HG02588 (cell line): ENCODE measurements around the gene DDI1.
A peak's percentile ranks its signal among the peaks of the same experiment; 100 is the strongest.

Source experiments
- ATAC-seq: cut with Tn5 transposase; IDR thresholded peaks from one replicate; pipeline ENCODE4 v1.9.1; 2021; ENCODE audit warnings: mild to moderate bottlenecking, moderate library complexity; ENCODE audit not compliant: unreplicated experiment

The DDI1 gene

DNA sequence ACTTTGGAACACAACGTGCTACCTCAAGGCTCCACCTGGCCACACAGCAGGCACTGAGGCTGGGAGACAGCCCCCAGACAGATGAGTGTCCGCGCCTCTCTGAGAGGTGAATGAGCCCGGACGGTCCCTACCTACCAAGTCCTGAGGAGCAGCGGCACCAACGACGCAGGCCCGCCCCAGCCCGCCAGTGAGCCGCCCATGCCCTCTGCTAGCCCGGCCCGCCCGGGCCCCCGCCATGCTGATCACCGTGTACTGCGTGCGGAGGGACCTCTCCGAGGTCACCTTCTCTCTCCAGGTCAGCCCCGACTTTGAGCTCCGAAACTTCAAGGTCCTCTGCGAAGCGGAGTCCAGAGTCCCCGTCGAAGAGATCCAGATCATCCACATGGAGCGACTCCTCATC is at the start of gene DDI1:
DDI1 (plus strand) TSS at position 53 of the 400 bp plus-strand sequence; CDS start at position 236, 183 bp downstream.
- no peak for ATAC-seq

DNA sequence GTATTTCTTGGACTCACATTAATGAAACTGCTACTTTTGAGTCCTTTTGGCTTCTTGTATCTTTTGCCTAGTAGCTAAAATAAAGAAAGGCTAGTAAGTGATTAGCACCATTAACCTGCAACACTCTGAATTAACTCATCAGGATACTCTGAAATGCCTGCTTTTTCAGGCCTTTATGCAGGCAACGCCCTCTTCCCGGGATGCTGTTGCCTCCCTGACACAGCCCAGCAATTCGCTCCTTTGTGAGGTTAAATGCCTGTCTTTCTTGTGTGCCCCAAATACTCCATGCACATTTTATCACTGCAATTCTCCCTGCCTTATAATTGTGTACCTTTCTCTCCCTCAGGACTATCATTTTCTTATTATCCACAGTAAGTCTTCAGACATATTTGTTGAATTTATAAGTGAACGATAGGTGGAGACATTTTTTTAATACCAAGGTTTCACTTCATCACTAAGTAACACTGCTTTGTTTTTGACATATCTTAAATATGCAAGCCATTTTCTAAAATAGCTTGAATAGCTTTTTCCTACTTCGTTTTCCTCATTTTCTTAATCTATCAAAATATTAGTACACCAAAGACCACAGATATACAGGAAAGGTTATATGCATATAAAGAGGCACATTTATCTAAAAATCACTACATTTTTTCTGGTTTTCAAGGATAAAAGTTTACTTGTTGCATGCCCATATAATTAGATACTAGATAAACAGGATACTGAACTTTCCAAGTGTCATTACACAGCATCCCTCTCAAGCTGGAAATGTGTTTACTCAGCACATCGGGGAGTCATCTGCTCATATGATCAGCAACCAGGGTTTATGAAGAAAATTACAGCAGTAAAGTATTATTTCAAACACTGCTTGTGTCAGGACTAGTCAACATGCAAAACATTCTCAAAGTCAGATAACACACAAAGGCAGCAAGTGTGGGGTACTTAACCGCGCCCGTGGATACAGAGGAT is 48.5 kb upstream of the DDI1 start:
- no peak for ATAC-seq

DNA sequence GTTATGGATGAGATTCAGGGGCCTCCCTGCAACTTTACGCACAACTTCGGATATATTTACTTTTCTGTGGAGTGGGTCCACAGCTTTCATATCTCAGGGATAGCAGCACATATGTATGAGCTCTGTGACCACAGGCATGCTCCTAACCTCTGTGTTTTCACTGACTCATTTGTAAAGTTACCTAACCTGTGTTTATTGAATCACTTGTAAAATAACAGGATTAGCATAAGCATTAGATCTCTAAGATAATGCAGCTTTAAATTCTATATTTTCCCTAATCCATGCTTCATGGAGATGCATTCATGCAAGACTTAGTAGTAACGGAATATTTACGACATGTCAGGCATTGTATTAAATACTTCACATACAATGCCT is 47.9 kb upstream of the DDI1 start:
- no peak for ATAC-seq

DNA sequence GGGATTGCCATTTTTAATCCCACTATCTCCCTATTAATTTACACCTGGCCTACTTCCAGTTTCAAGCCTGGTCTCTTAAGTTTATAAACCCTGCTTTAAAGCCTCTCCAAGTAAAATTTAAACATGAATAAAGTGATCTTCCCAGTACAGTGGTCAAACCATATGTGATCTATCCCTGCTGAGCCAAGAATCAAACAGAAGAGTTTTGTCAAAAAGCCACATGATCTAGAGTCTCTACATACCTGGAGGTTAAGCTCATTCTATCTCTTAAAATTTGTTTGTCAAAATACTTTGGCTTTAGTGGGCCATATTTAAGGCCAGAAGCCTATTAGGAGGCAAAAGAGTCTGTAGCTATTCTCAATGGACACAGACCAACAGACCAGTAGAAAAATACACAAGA is 42.9 kb upstream of the DDI1 start:
- no peak for ATAC-seq

DNA sequence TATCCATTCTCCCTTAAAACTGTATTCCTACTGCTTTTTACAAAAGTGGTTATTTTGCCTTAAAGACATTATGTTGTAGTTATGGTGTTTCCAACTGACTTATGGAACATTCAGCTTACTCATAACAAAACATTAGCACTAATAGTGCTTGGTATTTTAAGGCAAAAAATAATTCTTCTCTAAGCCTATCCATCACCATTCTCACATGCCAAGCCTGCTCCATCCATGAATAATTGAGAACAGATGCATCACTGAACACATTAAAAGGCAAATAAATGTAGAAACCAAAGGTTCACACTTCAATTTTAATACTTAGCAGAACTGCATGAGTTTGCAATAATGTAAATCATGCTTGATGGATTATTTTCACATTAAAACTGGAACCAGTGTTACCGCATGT is 42.3 kb upstream of the DDI1 start:
- no peak for ATAC-seq

DNA sequence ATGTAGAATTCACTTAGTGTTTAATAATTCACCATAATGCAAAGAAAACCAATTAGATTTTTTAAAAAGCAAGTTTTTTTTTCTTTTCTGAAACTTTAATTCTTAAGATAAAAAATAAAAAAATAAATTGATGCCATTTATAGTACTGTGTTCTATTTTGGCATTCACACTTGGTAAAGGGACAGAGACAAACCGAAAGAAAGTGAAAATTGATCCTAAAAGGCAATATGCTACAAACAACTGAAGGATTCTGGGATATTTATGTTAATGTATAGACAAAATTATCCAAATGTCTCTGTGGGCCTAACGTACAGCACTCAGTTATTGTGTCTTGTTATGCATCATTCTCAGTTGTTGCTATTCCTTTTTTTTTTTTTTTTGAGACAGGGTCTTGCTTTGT is 41.9 kb upstream of the DDI1 start:
- ATAC-seq = no peak

DNA sequence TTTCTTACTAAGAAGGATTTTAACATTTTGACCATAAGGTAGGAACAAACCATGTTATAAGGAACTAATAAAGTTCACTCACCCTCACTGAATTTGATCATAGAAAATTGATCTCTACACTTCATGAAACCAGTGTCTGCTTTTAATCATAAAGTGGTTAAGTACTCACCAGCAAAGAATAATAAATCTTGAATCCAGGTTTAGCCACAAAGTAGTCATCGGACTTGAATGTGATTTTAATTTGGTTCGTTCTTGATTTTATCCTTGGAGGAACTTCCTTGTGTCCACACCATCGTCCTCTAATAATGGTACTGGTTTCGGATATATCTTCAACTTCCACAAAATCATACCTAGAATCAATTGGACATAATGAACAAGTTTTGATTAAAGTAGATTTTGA is 40.5 kb upstream of the DDI1 start:
- no peak for ATAC-seq

DNA sequence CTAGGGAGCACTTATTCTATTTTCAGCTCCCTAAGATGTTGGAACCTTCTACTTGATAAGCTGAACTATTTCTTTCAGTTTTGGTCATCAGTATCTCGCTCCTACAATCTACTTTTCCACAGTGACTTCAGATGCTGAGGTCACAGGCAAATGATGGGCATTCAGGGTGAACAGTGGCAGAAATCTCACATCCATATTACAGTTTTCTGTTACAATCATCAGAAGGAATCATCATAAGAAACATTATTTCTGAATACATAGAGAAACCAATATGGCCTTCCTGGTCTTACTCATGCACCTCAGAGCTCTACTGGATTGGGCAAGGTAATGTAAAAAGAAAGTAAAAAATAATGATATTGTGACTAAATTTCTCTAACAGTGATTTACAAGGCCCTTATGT is 39.4 kb upstream of the DDI1 start:
- peak; percentile 82 for ATAC-seq

DNA sequence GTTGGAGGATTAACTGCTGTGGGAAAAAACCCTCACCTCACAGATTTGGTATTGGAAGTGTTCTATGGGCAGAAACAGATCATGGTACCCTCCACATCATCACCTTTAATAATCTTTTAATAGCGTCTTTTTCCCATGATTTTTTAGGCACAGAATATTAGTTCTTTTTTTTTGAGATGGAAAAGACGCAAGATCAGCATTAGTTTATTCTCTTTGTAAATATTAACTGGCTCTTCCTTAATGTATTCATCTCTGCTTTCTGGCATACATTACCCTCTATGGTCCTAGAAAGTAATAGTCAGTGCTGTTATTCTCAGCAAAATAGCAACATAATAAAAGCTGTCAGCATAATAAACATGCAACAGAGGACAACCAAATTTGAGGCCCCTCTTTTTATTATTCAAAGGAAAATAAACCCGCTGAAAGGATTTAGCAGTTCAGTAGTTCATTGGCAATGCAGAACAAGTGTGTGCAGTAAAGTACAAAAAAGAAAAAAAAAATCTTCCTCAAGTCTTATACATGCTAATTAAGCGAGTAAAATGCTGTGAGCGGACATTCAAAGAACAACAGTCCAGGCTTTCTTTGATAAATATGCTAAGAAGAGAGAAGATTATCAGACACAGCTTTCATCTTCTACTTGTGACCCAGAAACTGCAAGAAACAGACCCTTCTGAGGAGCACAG is 37.5 kb upstream of the DDI1 start:
- no peak for ATAC-seq

DNA sequence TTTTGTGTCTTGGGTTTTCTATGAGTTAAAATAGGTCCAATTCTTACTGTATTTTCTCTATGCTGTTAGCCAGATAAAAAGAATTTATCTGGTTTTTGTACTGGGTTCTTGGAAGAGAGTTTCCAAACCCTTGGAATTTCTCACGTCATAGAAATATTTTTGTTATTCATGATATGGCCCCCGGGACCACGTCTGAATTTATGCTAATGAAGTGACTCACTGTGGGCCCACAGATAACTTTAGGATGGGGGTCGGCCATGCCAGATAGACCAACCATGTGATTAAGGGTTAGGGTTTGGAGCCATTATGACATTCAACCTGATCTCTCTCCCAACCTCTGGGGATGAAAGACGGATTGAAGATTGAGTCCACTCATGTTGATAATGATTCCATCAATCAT is 35.6 kb upstream of the DDI1 start:
- ATAC-seq = no peak

DNA sequence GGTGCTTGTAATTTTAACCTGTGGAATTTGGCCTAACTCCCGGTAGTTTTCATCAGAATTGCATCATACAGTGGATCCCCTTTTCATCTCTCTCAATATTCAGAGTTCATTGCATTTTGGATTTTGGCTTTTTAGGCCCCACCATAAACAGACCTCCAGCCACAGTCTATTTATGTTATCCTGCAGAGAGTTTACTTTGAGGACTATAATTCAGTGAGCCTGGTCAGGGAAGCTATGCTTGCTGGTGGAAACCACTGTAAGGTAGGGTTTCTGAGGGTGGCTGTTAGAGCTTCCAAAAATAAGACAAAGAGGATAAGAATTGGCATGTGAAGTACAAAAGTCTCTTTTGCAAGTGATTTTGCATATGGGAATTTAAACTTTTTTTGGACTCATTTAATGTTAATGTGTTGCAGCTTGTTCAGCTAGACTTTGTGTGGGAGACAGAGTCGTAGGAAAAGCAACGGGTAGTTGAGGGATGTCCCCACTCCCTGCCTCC is 34.8 kb upstream of the DDI1 start:
- no peak for ATAC-seq

DNA sequence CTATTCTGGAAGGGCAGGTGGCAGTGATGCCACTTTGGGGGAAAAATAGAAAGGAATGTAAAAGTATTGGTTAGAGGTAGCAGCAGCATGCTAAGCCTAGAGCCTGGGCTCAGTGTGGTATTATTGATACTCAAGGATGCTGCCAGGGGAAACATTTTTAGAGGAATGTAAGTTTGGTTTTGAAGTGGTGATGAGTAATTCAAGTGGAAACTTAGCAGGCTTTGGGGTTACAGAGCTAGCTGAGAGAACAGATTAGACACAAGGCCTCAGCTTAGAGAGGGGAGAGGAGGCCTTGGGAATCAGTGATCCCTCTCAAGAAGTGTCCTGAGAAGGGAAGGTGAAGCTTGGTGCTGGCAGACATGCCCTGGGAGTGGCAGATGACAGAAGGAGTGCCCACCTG is 32.9 kb upstream of the DDI1 start:
- no peak for ATAC-seq

DNA sequence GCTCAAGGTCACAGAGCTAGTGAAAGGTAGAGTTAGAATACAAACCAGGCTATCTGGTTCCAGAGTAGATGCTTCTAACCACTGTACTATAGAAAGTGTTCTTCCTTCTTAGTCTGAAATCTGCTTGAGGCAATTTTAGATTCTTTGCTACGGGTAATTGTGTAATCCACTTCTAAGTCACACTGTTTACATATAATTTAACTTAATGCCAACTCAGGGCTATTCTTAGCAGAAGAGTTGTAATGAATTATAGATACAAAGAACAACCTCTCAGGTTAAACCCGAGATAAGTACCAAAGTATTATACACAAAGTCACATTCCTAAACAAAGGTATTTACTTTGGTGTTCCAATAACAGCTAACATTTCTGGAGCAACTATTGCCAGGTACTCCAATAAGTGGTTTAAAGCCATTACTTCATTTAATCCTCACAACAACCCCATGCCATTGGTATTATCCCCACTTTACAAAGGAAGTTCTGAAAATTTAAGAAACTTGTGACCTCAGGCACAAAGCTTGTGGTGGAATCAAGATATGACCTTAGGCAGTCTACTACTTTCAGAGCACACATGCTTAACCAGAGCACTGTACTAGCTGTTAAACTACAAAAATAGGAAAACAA is 31.1 kb upstream of the DDI1 start:
- no peak for ATAC-seq

DNA sequence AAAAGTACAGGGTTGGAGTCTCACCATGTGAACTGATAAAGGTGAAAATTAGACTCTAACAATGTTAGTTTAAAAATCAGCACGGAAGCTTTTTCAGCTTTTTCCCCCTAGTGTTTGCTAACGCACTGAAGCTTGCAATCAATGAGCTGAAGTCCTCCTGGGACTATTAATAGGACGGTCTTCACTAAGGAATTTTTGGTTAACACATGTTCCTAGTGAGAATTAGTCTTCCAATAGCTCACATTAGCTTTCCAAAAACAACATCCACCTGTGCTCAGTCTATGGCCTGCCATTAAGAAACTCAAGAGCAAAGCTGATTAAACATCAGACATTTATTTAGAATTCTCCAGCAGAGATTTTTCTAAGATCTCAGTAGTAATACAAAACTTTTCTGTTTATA is 26.7 kb upstream of the DDI1 start:
- no peak for ATAC-seq

DNA sequence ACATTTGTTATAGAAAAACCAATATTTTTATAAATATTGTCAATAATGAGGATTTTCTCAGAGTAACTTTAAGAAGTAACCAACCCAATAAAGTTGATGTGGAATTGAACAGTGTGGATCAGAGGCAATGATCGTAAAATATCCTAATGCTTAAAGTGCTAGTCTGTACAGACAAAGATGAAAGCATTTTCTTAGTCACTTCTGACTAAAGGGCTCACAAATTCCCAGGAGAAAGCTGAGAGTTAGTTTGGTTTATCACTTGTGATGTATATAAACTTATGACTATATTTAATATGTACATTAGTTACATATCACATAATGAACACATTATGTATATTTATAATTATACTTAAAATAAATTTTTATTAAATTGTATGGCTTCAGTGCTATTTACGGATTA is 25.4 kb upstream of the DDI1 start:
- ATAC-seq = no peak

DNA sequence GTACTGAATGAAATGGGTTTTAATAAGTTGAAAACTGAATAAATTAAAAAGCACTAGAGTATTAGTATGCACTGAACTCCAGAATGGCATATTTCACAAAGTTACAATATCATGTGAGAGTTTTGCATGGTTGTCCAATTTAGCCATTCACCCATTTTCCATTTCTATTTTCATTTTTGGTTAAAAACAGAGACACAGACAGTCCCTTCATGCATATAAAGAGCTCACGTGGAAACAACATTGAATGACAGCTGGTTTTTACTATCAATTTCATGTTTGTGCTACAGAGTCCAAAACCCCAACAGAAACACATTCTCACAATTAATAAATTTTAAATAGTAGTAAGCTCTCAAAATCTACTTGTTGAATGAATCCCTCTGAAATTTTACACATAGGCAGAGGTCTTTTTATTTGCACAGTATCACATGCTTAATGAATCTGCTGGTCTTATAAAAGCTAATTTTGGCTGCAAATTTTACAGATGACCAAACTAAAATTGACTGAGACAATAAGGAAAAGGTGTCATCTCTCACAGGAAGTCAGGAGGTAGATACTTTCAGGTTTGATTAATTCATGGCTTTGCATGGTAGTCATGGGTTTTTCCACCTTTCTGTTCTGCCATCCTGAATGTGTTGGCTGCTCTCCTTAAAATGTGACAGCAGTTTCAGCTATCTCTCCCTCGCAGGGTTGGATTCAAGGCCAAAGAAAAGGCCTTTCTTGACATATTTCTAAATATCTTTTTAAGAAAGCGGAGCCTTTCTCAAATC is 20.6 kb upstream of the DDI1 start:
- ATAC-seq = peak; percentile 91

DNA sequence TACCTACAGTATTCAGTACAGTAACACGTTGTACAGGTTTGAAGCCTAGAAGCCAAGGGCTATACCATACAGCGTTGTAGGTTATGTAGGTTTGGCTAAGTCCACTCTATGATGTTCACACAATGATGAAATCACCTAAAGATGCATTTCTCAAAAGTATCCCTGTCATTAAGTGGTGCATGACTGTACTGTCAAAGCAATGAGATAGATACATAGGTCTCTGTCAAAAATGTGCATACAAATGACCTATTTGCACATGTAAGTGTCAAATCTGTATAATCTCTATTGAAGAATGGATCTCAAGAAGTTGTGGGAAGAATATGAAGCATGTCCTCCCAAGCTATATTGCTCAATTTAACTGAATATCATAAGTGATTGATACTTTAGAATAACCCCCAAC is 11.9 kb upstream of the DDI1 start:
- ATAC-seq = no peak

DNA sequence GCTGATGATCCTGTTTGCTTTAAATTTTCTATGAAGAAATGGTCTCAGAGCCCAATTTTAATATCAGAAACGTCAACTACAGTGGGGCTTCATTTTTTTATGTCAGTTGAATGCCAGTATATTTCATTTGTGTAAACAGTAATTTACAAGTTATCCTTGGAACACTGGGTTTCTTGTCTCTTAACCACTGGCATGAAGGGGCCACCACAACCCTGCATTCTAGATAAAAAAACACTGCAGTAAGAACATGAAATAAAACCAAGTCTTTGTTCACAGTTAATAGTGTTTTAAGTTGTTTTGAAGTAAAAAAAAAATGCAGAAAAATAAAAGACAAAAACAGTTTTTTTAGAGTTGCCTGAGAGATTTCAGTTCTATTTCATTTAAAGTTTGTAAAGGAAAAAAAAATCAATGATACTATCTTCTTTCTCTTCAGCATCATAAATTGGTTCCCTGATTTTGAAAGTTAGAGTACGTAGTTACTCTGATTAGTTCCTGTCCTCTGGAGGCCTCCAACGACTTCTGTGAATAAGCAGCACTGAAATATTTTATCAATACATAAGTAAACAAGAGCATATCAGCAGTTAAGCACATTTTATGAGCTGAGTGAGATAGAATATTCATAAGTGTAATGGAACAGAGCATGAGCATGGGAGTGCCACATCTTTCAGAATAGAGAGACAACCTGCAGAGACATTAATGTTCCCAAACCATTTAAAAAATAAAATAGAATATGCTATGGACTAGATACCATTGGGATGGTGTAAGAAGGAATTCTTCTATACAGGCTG is 7.8 kb upstream of the DDI1 start:
- ATAC-seq = no peak

DNA sequence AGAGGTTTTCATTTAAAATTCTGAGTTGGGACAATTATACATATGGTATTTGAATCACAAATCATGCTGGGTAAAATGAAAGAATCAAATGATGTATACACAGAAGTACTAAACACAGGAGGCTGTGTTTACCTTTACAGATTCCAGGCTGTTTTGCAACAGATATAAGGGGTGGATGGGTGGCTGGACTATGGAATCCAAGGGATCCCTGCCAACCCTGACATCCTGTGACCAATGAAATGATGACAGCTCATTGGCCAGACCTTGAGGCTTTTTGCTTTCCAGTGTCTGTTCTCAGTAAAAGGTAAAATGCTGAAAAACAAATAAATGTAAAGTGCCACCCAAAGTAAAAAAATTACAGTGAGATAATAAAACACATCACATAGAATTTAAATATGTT is 3.3 kb upstream of the DDI1 start:
- no peak for ATAC-seq

DNA sequence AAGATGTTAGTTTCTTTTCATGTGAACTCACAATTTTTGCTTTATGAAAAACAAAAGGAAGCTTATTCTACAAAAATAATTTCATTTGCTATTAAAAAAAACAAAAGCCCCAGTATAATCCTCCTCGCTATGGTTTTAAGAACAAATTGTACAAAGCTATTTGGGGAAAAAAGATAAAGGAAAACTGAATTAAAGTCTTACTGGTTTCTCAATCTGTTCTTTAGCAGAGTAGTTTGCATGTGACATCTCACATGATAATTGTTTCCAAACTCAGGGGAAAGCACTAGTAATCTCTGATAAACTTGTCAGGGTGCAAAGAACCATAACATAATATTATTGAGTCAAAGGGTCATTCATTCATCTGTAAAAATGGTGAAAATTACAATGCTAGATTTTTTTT is 2.9 kb upstream of the DDI1 start:
- no peak for ATAC-seq
